H1 (cell line): ENCODE measurements around the gene CCN6.
A peak's percentile ranks its signal among the peaks of the same experiment; 100 is the strongest.

ENCODE experiments used
- BRCA1 ChIP-seq: IDR thresholded peaks from 2 replicates; pipeline ENCODE4 v1.6.1; 2012; ENCODE audit warnings: low read depth, low read length, improper control_type of control experiment
- CTCF ChIP-seq, 3 experiments: IDR thresholded peaks; 1 replicate in 2 of 3; 2 replicates in 1 of 3; pipeline versions ENCODE4 v1.5.1 to v1.6.1; 2011; ENCODE audit warnings: low read length in 3 of 3, mild to moderate bottlenecking in 3 of 3, inconsistent platforms in 2 of 3, low read depth in 1 of 3, moderate library complexity in 1 of 3; ENCODE audit not compliant: insufficient read depth in 1 of 3; ENCODE audit errors: control extremely low read depth in 1 of 3
- GABPA ChIP-seq: IDR thresholded peaks from 2 replicates; pipeline ENCODE4 v1.6.1; 2011; ENCODE audit warnings: mild to moderate bottlenecking, low read length, moderate library complexity, borderline replicate concordance; ENCODE audit not compliant: insufficient read depth
- MAFK ChIP-seq: IDR thresholded peaks from 2 replicates; pipeline ENCODE4 v1.6.1; 2012; ENCODE audit warnings: low read depth, mild to moderate bottlenecking, improper control_type of control experiment, low read length
- POLR2A ChIP-seq, 2 experiments: IDR thresholded peaks; 1 replicate in 1 of 2; 2 replicates in 1 of 2; pipeline ENCODE4 v1.6.1; 2011; ENCODE audit warnings: low read depth in 2 of 2, low read length in 2 of 2, mild to moderate bottlenecking in 2 of 2; ENCODE audit errors: control extremely low read depth in 1 of 2
- POLR2AphosphoS5 ChIP-seq: IDR thresholded peaks from 2 replicates; pipeline ENCODE4 v1.6.1; 2011; ENCODE audit warnings: low read depth, low read length
- RAD21 ChIP-seq, 2 experiments: IDR thresholded peaks in 1 of 2; conservative IDR thresholded peaks in 1 of 2; 2 replicates each; pipeline ENCODE4 v1.6.1; 2011; ENCODE audit warnings: low read depth in 2 of 2, low read length in 2 of 2, improper control_type of control experiment in 1 of 2, inconsistent platforms in 1 of 2, mild to moderate bottlenecking in 1 of 2, moderate library complexity in 1 of 2
- RFX5 ChIP-seq: IDR thresholded peaks from 2 replicates; pipeline ENCODE4 v1.6.1; 2011; ENCODE audit warnings: low read depth, low read length, improper control_type of control experiment, borderline replicate concordance
- SIRT6 ChIP-seq: IDR thresholded peaks from one replicate; pipeline ENCODE4 v1.7.1; 2012; ENCODE audit warnings: low read length, inconsistent platforms
- USF2 ChIP-seq: IDR thresholded peaks from 2 replicates; pipeline ENCODE4 v1.6.1; 2011; ENCODE audit warnings: low read length, improper control_type of control experiment

- TF ChIP-seq CTCF (IDR thresholded peaks at IDR 0.05; ENCODE audit: control extremely low read depth in 1 of 3, insufficient read depth in 1 of 3, low read depth in 1 of 3, low read length in 3 of 3), result no peak
- no peak for TF ChIP-seq SIRT6
- no peak for TF ChIP-seq USF2
- no peak for TF ChIP-seq POLR2A (IDR thresholded peaks at IDR 0.05; ENCODE audit: control extremely low read depth in 1 of 2, low read depth in 2 of 2, low read length in 2 of 2)
- no peak for TF ChIP-seq GABPA
- TF ChIP-seq RFX5, result no peak
- TF ChIP-seq RAD21 (IDR thresholded peaks at IDR 0.05 in 1 of 2, conservative IDR thresholded peaks at IDR 0.05 in 1 of 2; ENCODE audit: low read depth in 2 of 2, low read length in 2 of 2), result peak; percentile 6 to 28; a peak in 3 of 4 replicates
- TF ChIP-seq MAFK, result no peak
- no peak for TF ChIP-seq BRCA1
- TF ChIP-seq POLR2AphosphoS5, result no peak
Observed at GRCh38 chr6:112086744-112087135, 32.8 kb downstream of the CCN6 start.
